DND-41 (cell line): ENCODE results near the gene KRT28.

ENCODE experiments used
- ATAC-seq: fragments of 200-7000 bp; cut with Tn5 transposase; 3 replicates; pipeline ENCODE4 v1.9.1; 2021; ENCODE audit warnings: low read depth; ENCODE audit not compliant: insufficient read depth
- DNase-seq: peaks from one replicate; pipeline ENCODE4 v3.0.0-alpha.2; 2020
- H2AFZ ChIP-seq: 2 replicates; pipeline ENCODE4 v1.6.0; 2012; ENCODE audit warnings: low read depth, low read length
- H3K27ac ChIP-seq: 2 replicates; pipeline ENCODE4 v1.5.1; 2012; ENCODE audit warnings: low read length, inconsistent platforms
- H3K27me3 ChIP-seq: fragments of 200-600 bp; sonication (generic); 2 replicates; pipeline ENCODE4 v1.6.0; 2012; ENCODE audit warnings: low read length, mild to moderate bottlenecking, inconsistent platforms; ENCODE audit not compliant: insufficient read depth, poor library complexity
- H3K36me3 ChIP-seq: 2 replicates; pipeline ENCODE4 v1.5.1; 2012; ENCODE audit warnings: low read length, inconsistent platforms; ENCODE audit not compliant: insufficient read depth
- H3K4me1 ChIP-seq: 2 replicates; pipeline ENCODE4 v1.5.1; 2012; ENCODE audit warnings: mild to moderate bottlenecking, low read length; ENCODE audit not compliant: insufficient read depth
- H3K4me2 ChIP-seq: 2 replicates; pipeline ENCODE4 v1.6.0; 2012; ENCODE audit warnings: mild to moderate bottlenecking, moderate library complexity, low read length, inconsistent platforms; ENCODE audit not compliant: insufficient read depth
- H3K4me3 ChIP-seq, 2 experiments: fragments of 200-600 bp in 1 of 2; shearing (Covaris generic) in 1 of 2; 2 replicates each; pipeline ENCODE4 v1.5.1; 2012 to 2016; ENCODE audit warnings: inconsistent platforms in 2 of 2, low read length in 2 of 2, mild to moderate bottlenecking in 2 of 2, low read depth in 1 of 2, moderate library complexity in 1 of 2
- H3K79me2 ChIP-seq: 2 replicates; pipeline ENCODE4 v1.6.0; 2012; ENCODE audit warnings: low read length, inconsistent platforms; ENCODE audit not compliant: insufficient read depth
- H3K9ac ChIP-seq: 2 replicates; pipeline ENCODE4 v1.6.0; 2012; ENCODE audit warnings: low read depth, mild to moderate bottlenecking, inconsistent platforms, low read length, moderate library complexity
- H3K9me3 ChIP-seq: 2 replicates; pipeline ENCODE4 v1.5.1; 2012; ENCODE audit warnings: low read length, moderate library complexity, mild to moderate bottlenecking, inconsistent platforms; ENCODE audit not compliant: insufficient read depth, severe bottlenecking
- H4K20me1 ChIP-seq: 2 replicates; pipeline ENCODE4 v1.6.0; 2012; ENCODE audit warnings: low read length; ENCODE audit not compliant: insufficient read depth
- CTCF ChIP-seq: IDR thresholded peaks from 2 replicates; pipeline ENCODE4 v1.5.1; 2012; ENCODE audit warnings: borderline replicate concordance, low read length, moderate library complexity, mild to moderate bottlenecking; ENCODE audit not compliant: poor library complexity, severe bottlenecking; ENCODE audit errors: extremely low read depth
- EZH2 ChIP-seq: IDR thresholded peaks from 3 replicates; pipeline ENCODE4 v1.6.1; 2012; ENCODE audit warnings: borderline replicate concordance, low read depth, mild to moderate bottlenecking, moderate library complexity, low read length, inconsistent platforms; ENCODE audit not compliant: severe bottlenecking

Gene KRT28

DNA sequence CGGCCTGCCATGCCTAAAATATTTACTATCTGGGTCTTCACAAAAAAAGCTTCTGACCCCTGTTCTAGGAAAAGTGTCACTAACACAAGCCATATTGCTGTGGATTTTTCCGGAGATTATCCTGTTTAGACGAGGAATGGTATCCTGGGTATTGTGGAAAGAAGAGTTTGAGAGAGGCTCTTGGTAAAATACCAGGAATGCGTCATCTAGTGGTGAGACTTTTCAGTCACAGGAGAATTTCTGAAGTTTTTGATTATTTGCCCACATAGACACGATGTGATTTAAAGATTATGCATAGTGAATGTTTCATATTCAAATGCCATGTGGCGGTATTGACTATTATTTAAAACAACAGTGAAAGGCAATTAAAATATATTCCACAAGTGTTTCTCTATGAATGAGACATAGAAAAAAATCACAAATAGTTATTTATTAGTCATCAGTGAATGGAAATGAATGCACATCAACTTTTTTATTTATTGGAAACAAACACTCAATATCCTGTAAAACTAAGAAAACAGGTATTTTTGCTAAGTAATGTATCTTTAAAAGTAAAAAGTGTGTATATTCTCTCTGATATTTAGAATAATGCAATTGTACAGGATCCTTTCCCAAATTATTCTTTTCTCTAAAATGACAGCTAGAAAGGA is 7.8 kb downstream of the KRT28 start:
- no peak overlapping the region for H3K4me2 ChIP-seq
- no peak for TF ChIP-seq EZH2
- no peak for TF ChIP-seq CTCF

GRCh38 chr17:40791111-40791510 is 8.6 kb downstream of the KRT28 start:
- Histone ChIP-seq H3K36me3 (no peaks in the 10 kb centered on the region), H3K79me2 (no peaks in the 10 kb centered on the region), H3K4me1 (no peaks in the 10 kb centered on the region), H2AFZ (no peak overlapping the region), H3K4me3 (no peak overlapping the region), H4K20me1 (no peaks in the 10 kb centered on the region), H3K27ac (no peak overlapping the region), H3K27me3 (peaks cover 25% of the 10 kb centered on the region), H3K9ac (no peak overlapping the region), H3K4me2 (no peak overlapping the region), H3K9me3 (no peaks in the 10 kb centered on the region)
- ATAC-seq = no peak
- no peak for TF ChIP-seq EZH2
- no peak for TF ChIP-seq CTCF
- DNase-seq = no peak

More for the DNA sequence above, 7.8 kb downstream of the KRT28 start:
- no peak overlapping the region for H3K4me3 ChIP-seq
- no peak overlapping the region for H2AFZ ChIP-seq
- no peak overlapping the region for H3K9ac ChIP-seq
- H3K36me3 ChIP-seq = no peaks in the 10 kb centered on the region
- H3K27ac ChIP-seq = no peak overlapping the region
- no peaks in the 10 kb centered on the region for H3K4me1 ChIP-seq
- DNase-seq (no peak), ATAC-seq (no peak)
- H3K9me3 ChIP-seq = no peaks in the 10 kb centered on the region
- H3K27me3 ChIP-seq = peaks cover 30% of the 10 kb centered on the region
- no peaks in the 10 kb centered on the region for H3K79me2 ChIP-seq
- no peaks in the 10 kb centered on the region for H4K20me1 ChIP-seq

GRCh38 chr17:40782450-40782849 is 17.3 kb downstream of the KRT28 start, which contains the start of gene KRT27:
TSS of gene KRT27 (minus strand) at chr17:40782550. CDS start at chr17:40782493, 57 bp downstream.
- Histone ChIP-seq H3K4me1 (no peaks in the 10 kb centered on the region), H2AFZ (no peak within 1 kb of the TSS), H3K36me3 (no peaks in the 10 kb centered on the region), H3K79me2 (no peaks in the 10 kb centered on the region), H3K27me3 (peaks cover 11% of the 10 kb centered on the region), H3K27ac (no peak within 1 kb of the TSS), H4K20me1 (no peaks in the 10 kb centered on the region), H3K4me3 (no peak within 1 kb of the TSS), H3K9ac (no peak within 1 kb of the TSS), H3K4me2 (no peak within 1 kb of the TSS), H3K9me3 (no peaks in the 10 kb centered on the region)
- TF ChIP-seq CTCF (no peak), EZH2 (no peak)
- ATAC-seq (no peak), DNase-seq (no peak)
